ENCODE data around the gene CHID1. TPM values are rescaled to one million over a fixed set of nuclear protein-coding genes. Genes with fewer than 3 reads are reported as not detected.

CHID1 gene
- total and polyA plus RNA-seq, 2 of the 8 experiments (the other 6 are each of a cell fraction or from before 2014, with no cell fraction given) = 81.2 to 88.5 TPM

DNA sequence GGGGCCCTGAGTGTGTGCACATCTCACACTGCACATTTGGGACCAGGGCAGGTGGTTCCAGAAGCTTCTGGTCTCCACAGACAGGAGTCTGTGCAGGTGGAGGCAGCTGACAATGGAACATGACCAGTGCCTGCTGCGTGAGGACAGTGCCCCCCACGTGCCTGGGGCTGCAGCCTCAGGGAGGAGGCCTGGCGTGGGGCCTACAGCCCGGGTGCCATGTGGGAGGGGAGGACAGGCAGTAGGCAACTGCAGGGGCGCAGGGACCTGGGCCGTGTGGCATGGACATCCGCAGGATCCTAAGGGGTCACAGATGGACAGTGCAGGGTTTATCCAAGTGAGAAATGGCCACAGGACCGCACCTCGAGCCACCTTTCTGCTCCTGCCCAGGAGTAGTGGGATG, 39.1 kb downstream of the CHID1 start (continued):
- TF ChIP-seq KDM1A (IDR thresholded peaks at IDR 0.05; ENCODE audit: borderline replicate concordance, low read length) (no peak), BRCA1 (IDR thresholded peaks at IDR 0.05; ENCODE audit: low read depth, low read length) (no peak)
